ENCODE measurements around the gene HPS3.

GRCh38 chr3:149209431-149209830, 80.0 kb downstream of the HPS3 start:
- TF ChIP-seq POLR2A (IDR thresholded peaks at IDR 0.05; ENCODE audit: low read depth, low read length) (no peak), POLR2AphosphoS5 (IDR thresholded peaks at IDR 0.05; ENCODE audit: low read depth, low read length) (no peak)

Data from GM12892 (cell line).